ENCODE measurements around the gene HDAC2.

Gene HDAC2

DNA sequence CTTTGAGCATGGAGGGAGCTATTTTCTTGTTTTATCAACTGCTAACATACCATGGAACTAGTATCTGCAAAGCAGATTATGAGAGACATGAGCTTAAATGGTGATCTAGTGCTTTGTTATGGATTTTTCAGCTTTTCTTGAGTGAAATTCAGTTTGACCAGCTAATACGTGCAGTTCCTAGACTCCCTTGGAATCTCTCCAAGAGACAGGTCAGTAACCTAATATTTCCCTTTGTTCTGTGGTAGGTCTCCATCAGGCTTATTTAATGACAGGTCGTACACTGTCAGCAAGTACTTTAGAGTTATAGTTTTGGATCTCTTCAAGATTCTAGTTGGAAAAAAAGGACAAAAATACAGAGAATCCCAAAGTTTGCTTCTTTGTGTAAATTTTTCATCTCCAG lies 43.9 kb downstream of the HDAC2 start:
- Histone ChIP-seq H3F3A (ENCODE audit: control insufficient read depth, insufficient read depth) (no peaks in the 10 kb centered on the region), H4K20me1 (ENCODE audit: control insufficient read depth, insufficient read depth, low read depth, low read length) (no peaks in the 10 kb centered on the region), H3K9me3 (ENCODE audit: control insufficient read depth, insufficient read depth, low read length) (no peaks in the 10 kb centered on the region), H3K79me2 (ENCODE audit: control insufficient read depth, low read length) (no peaks in the 10 kb centered on the region), H3K4me3 (ENCODE audit: low read length) (no peak overlapping the region), H3K4me2 (ENCODE audit: low read length) (no peak overlapping the region), H3K27ac (ENCODE audit: low read depth, low read length) (no peak overlapping the region), H3K27me3 (ENCODE audit: control insufficient read depth, low read length) (no peaks in the 10 kb centered on the region), H3K9me2 (replicated peaks; ENCODE audit: control insufficient read depth, low read length) (no peaks in the 10 kb centered on the region), H3K36me3 (ENCODE audit: control insufficient read depth, low read length) (no peaks in the 10 kb centered on the region), H3K4me1 (ENCODE audit: control insufficient read depth, low read length) (no peaks in the 10 kb centered on the region)
- TF ChIP-seq EZH2phosphoT487 (IDR thresholded peaks at IDR 0.05; ENCODE audit: borderline replicate concordance, low read length), result no peak
- TF ChIP-seq, protein P1, sequence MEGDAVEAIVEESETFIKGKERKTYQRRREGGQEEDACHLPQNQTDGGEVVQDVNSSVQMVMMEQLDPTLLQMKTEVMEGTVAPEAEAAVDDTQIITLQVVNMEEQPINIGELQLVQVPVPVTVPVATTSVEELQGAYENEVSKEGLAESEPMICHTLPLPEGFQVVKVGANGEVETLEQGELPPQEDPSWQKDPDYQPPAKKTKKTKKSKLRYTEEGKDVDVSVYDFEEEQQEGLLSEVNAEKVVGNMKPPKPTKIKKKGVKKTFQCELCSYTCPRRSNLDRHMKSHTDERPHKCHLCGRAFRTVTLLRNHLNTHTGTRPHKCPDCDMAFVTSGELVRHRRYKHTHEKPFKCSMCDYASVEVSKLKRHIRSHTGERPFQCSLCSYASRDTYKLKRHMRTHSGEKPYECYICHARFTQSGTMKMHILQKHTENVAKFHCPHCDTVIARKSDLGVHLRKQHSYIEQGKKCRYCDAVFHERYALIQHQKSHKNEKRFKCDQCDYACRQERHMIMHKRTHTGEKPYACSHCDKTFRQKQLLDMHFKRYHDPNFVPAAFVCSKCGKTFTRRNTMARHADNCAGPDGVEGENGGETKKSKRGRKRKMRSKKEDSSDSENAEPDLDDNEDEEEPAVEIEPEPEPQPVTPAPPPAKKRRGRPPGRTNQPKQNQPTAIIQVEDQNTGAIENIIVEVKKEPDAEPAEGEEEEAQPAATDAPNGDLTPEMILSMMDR (IDR thresholded peaks at IDR 0.05; ENCODE audit: low read depth, low read length, poor library complexity, severe bottlenecking), result no peak

DNA sequence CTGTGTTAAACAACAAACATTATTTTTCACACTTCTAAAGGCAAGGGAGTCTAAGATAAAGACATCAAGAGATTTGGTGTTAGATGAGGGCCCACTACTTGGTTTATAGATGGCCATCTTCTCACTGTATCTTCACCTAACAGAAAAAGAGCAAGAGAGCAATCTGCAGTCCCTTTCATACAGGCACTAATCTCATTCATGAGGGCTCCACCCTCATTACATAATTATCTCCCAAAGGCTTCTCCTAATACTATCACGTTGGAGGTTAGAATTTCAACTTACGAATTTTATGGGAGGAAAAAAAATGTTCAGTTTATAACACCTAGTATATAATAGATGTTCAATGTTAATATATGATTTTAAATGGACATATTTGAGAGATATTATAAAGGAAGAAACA lies 45.6 kb downstream of the HDAC2 start:
- Histone ChIP-seq H3K27ac (ENCODE audit: low read depth, low read length) (no peak overlapping the region), H3K79me2 (ENCODE audit: control insufficient read depth, low read length) (no peaks in the 10 kb centered on the region), H3K4me1 (ENCODE audit: control insufficient read depth, low read length) (peaks cover 7% of the 10 kb centered on the region), H3K27me3 (ENCODE audit: control insufficient read depth, low read length) (no peaks in the 10 kb centered on the region), H3K4me2 (ENCODE audit: low read length) (no peak overlapping the region), H3K36me3 (ENCODE audit: control insufficient read depth, low read length) (no peaks in the 10 kb centered on the region), H3K9me2 (replicated peaks; ENCODE audit: control insufficient read depth, low read length) (no peaks in the 10 kb centered on the region), H3K4me3 (ENCODE audit: low read length) (no peak overlapping the region), H4K20me1 (ENCODE audit: control insufficient read depth, insufficient read depth, low read depth, low read length) (no peaks in the 10 kb centered on the region), H3K9me3 (ENCODE audit: control insufficient read depth, insufficient read depth, low read length) (no peaks in the 10 kb centered on the region), H3F3A (ENCODE audit: control insufficient read depth, insufficient read depth) (no peaks in the 10 kb centered on the region)
- TF ChIP-seq EZH2phosphoT487 (IDR thresholded peaks at IDR 0.05; ENCODE audit: borderline replicate concordance, low read length), result no peak
- TF ChIP-seq, protein P1 (IDR thresholded peaks at IDR 0.05; ENCODE audit: low read depth, low read length, poor library complexity, severe bottlenecking), result no peak

DNA sequence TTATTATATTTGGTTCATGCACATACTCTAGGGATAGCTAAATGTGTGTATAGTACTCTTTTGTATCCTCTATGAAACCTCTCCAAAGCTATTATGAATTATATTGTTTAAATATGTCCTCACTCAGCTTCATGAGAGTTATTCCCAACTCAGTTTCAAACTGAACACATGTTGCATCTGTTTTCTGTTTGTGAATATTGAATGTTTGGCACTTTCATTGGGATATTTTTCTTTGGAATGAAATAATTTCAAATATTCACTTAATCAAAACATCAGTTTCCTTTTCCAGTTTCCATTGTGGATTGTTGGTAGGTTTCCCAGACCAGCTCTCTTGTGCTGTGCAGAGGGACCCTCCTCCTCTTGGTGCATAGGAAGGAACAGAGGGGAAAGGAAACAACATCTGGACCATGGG lies 46.6 kb downstream of the HDAC2 start:
- Histone ChIP-seq H3K9me3 (ENCODE audit: control insufficient read depth, insufficient read depth, low read length) (no peaks in the 10 kb centered on the region), H3K27me3 (ENCODE audit: control insufficient read depth, low read length) (no peaks in the 10 kb centered on the region), H3K36me3 (ENCODE audit: control insufficient read depth, low read length) (no peaks in the 10 kb centered on the region), H4K20me1 (ENCODE audit: control insufficient read depth, insufficient read depth, low read depth, low read length) (no peaks in the 10 kb centered on the region), H3K4me3 (ENCODE audit: low read length) (no peak overlapping the region), H3K79me2 (ENCODE audit: control insufficient read depth, low read length) (no peaks in the 10 kb centered on the region), H3K4me2 (ENCODE audit: low read length) (no peak overlapping the region), H3F3A (ENCODE audit: control insufficient read depth, insufficient read depth) (no peaks in the 10 kb centered on the region), H3K9me2 (replicated peaks; ENCODE audit: control insufficient read depth, low read length) (no peaks in the 10 kb centered on the region), H3K4me1 (ENCODE audit: control insufficient read depth, low read length) (peaks cover 7% of the 10 kb centered on the region), H3K27ac (ENCODE audit: low read depth, low read length) (no peak overlapping the region)
- TF ChIP-seq EZH2phosphoT487 (IDR thresholded peaks at IDR 0.05; ENCODE audit: borderline replicate concordance, low read length), result no peak
- TF ChIP-seq, protein P1 (IDR thresholded peaks at IDR 0.05; ENCODE audit: low read depth, low read length, poor library complexity, severe bottlenecking), result no peak

DNA sequence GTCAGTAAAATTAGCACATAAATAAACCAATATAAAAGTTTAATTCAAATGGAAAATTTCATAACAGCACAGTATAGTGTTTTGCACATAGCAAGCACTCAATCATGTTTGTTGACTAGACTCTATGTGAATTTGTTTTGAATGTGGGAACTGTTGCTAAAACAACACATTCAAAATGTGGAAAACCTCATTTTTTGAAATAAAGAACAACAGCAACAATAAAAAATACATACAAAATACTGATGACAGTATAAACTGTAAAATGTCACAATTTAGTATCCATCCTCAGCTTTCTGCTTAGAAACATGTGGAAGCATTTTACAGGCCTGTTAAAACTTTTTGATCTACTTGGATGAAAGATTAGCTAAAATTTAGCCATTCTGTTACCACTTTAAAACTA lies 47.4 kb downstream of the HDAC2 start:
- no peaks in the 10 kb centered on the region for H3K27me3 ChIP-seq (ENCODE audit: control insufficient read depth, low read length)
- no peaks in the 10 kb centered on the region for H3F3A ChIP-seq (ENCODE audit: control insufficient read depth, insufficient read depth)
- H3K9me2 ChIP-seq (replicated peaks; ENCODE audit: control insufficient read depth, low read length), result no peaks in the 10 kb centered on the region
- TF ChIP-seq EZH2phosphoT487 (IDR thresholded peaks at IDR 0.05; ENCODE audit: borderline replicate concordance, low read length), result no peak
- TF ChIP-seq, protein P1 (IDR thresholded peaks at IDR 0.05; ENCODE audit: low read depth, low read length, poor library complexity, severe bottlenecking), result no peak
- no peaks in the 10 kb centered on the region for H3K9me3 ChIP-seq (ENCODE audit: control insufficient read depth, insufficient read depth, low read length)
- no peak overlapping the region for H3K27ac ChIP-seq (ENCODE audit: low read depth, low read length)
- H4K20me1 ChIP-seq (ENCODE audit: control insufficient read depth, insufficient read depth, low read depth, low read length), result no peaks in the 10 kb centered on the region
- H3K36me3 ChIP-seq (ENCODE audit: control insufficient read depth, low read length), result no peaks in the 10 kb centered on the region
- H3K4me1 ChIP-seq (ENCODE audit: control insufficient read depth, low read length), result peaks cover 7% of the 10 kb centered on the region
- no peak overlapping the region for H3K4me2 ChIP-seq (ENCODE audit: low read length)
- no peaks in the 10 kb centered on the region for H3K79me2 ChIP-seq (ENCODE audit: control insufficient read depth, low read length)
- H3K4me3 ChIP-seq (ENCODE audit: low read length), result no peak overlapping the region
